OCI-LY1 (cell line): ENCODE data around the gene ANK3.

Source experiments
- H2AFZ ChIP-seq: fragments of 200-600 bp; sonication (generic), shearing (Covaris generic); 2 replicates; pipeline ENCODE4 v1.6.0; 2014; ENCODE audit warnings: antibody characterized with exemption, mild to moderate bottlenecking, low read length
- H3F3A ChIP-seq: fragments of 200-600 bp; sonication (generic), shearing (Covaris generic); 2 replicates; pipeline ENCODE4 v1.6.0; 2014; ENCODE audit warnings: mild to moderate bottlenecking, antibody characterized with exemption, low read length, moderate library complexity; ENCODE audit not compliant: insufficient read depth
- H3K27ac ChIP-seq: fragments of 200-600 bp; sonication (generic); 2 replicates; pipeline ENCODE4 v1.5.1; 2014; ENCODE audit warnings: low read length, mixed run types, mild to moderate bottlenecking, low read depth; ENCODE audit not compliant: poor library complexity, severe bottlenecking
- H3K27me3 ChIP-seq: fragments of 200-600 bp; sonication (generic); 2 replicates; pipeline ENCODE4 v1.6.0; 2014; ENCODE audit warnings: antibody characterized with exemption, mild to moderate bottlenecking, low read length, moderate library complexity; ENCODE audit not compliant: insufficient read depth
- H3K36me3 ChIP-seq: fragments of 200-600 bp; sonication (generic); 2 replicates; pipeline ENCODE4 v1.6.1; 2014; ENCODE audit warnings: mild to moderate bottlenecking, antibody characterized with exemption, low read length, moderate library complexity, mixed read lengths; ENCODE audit not compliant: insufficient read depth
- H3K4me1 ChIP-seq: fragments of 200-600 bp; sonication (generic); 2 replicates; pipeline ENCODE4 v1.5.1; 2014; ENCODE audit warnings: mild to moderate bottlenecking, low read length, moderate library complexity; ENCODE audit not compliant: insufficient read depth, severe bottlenecking
- H3K4me2 ChIP-seq: fragments of 200-600 bp; sonication (generic), shearing (Covaris generic); 2 replicates; pipeline ENCODE4 v1.6.1; 2014; ENCODE audit warnings: low read length
- H3K4me3 ChIP-seq: fragments of 200-600 bp; sonication (generic); 2 replicates; pipeline ENCODE4 v1.5.1; 2014; ENCODE audit warnings: low read length, low read depth, mild to moderate bottlenecking, mixed read lengths; ENCODE audit not compliant: poor library complexity, severe bottlenecking
- H3K79me2 ChIP-seq: fragments of 200-600 bp; shearing (Covaris generic); 2 replicates; pipeline ENCODE4 v1.6.1; 2016; ENCODE audit warnings: mixed run types, low read length, mixed read lengths; ENCODE audit not compliant: insufficient read depth
- H3K9ac ChIP-seq: fragments of 200-600 bp; sonication (generic), shearing (Covaris generic); 2 replicates; pipeline ENCODE4 v1.6.1; 2014; ENCODE audit warnings: mild to moderate bottlenecking, low read length, mixed read lengths
- H3K9me2 ChIP-seq: fragments of 200-600 bp; sonication (generic), shearing (Covaris generic); 2 replicates; pipeline ENCODE4 v1.6.1; 2014; ENCODE audit warnings: low read depth, mild to moderate bottlenecking, low read length, mixed read lengths
- H3K9me3 ChIP-seq: fragments of 200-600 bp; shearing (Covaris generic); 2 replicates; pipeline ENCODE4 v1.6.1; 2014; ENCODE audit warnings: low read length, mixed read lengths
- H4K20me1 ChIP-seq: fragments of 200-600 bp; sonication (generic), shearing (Covaris generic); 2 replicates; pipeline ENCODE4 v1.6.0; 2016; ENCODE audit warnings: mild to moderate bottlenecking, low read length; ENCODE audit not compliant: insufficient read depth
- EZH2 ChIP-seq: fragments of 200-600 bp; sonication (generic), shearing (Covaris generic); IDR thresholded peaks from 2 replicates; pipeline ENCODE4 v1.8.0; 2017; ENCODE audit warnings: borderline replicate concordance, mixed run types, mild to moderate bottlenecking, antibody characterized with exemption, low read length, moderate library complexity, mixed read lengths
- TF ChIP-seq, protein P1 (sequence below): fragments of 200-600 bp; sonication (generic), shearing (Covaris generic); IDR thresholded peaks from 2 replicates; pipeline ENCODE4 v1.5.1; 2017; ENCODE audit warnings: mild to moderate bottlenecking, antibody characterized with exemption, low read length, moderate library complexity, mixed read lengths

The ANK3 gene

DNA sequence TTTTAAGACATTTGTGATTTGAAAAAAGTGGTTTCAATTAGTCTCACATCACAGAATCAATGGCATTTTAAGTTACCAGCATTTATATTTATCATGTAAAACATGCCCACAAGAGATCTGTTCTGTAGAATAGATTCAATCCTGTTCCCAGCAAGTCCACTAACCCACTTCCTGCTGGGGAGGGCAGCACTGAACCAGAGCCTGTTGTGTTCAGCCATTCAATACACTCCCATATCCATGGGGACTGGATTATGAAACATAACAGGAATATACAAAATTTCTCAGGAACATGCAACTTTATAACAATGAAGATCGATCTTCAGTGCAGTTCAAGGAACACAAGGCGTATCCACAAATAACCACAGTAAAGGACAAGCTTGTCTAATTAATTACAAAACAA lies 24.4 kb upstream of the ANK3 start:
- Histone ChIP-seq H3K9me2 (no peaks in the 10 kb centered on the region), H3K4me3 (no peak overlapping the region), H3K9ac (no peak overlapping the region), H3F3A (no peaks in the 10 kb centered on the region), H4K20me1 (no peaks in the 10 kb centered on the region), H3K79me2 (no peaks in the 10 kb centered on the region), H3K9me3 (no peaks in the 10 kb centered on the region), H3K27ac (no peak overlapping the region), H3K27me3 (no peaks in the 10 kb centered on the region), H3K4me1 (no peaks in the 10 kb centered on the region), H2AFZ (no peak overlapping the region), H3K36me3 (no peaks in the 10 kb centered on the region), H3K4me2 (no peak overlapping the region)
- TF ChIP-seq, protein P1, sequence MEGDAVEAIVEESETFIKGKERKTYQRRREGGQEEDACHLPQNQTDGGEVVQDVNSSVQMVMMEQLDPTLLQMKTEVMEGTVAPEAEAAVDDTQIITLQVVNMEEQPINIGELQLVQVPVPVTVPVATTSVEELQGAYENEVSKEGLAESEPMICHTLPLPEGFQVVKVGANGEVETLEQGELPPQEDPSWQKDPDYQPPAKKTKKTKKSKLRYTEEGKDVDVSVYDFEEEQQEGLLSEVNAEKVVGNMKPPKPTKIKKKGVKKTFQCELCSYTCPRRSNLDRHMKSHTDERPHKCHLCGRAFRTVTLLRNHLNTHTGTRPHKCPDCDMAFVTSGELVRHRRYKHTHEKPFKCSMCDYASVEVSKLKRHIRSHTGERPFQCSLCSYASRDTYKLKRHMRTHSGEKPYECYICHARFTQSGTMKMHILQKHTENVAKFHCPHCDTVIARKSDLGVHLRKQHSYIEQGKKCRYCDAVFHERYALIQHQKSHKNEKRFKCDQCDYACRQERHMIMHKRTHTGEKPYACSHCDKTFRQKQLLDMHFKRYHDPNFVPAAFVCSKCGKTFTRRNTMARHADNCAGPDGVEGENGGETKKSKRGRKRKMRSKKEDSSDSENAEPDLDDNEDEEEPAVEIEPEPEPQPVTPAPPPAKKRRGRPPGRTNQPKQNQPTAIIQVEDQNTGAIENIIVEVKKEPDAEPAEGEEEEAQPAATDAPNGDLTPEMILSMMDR, result no peak
- TF ChIP-seq EZH2, result no peak

DNA sequence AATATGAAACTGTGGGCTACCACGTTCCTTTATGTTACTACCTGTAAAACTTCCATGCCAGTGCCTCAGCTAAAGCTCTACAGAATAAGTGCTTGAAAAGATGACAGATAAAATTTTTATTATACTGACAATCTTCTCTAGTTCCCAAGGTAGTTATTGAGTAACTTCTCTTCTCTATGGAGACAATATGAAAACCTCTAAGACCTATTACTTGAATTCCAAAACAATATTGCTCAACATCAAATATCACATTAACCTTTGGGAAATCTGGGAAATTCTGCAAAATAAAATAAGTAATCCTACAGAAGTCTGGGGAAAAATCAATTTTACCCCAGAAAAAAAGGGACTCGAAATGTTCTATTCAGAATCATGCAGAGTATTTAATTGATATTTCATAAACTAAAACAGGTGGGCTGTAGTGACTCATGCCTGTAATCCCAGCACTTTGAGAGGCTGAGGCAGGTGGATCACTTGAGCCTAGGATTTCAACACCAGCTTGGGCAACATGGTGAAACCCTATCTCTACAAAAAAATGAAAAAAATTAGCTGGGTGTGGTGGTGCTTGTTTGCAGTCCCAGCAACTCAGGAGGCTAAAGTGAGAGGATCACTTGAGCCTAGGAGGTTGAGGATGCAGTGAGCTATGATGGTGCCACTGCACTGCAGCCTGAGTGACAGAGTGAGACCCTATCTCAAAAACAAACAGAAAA lies 23.8 kb upstream of the ANK3 start:
- no peaks in the 10 kb centered on the region for H3K36me3 ChIP-seq
- H4K20me1 ChIP-seq, result no peaks in the 10 kb centered on the region
- no peak overlapping the region for H3K9ac ChIP-seq
- no peaks in the 10 kb centered on the region for H3F3A ChIP-seq
- no peak overlapping the region for H3K27ac ChIP-seq
- no peak overlapping the region for H2AFZ ChIP-seq
- TF ChIP-seq EZH2, result no peak
- no peaks in the 10 kb centered on the region for H3K79me2 ChIP-seq
- H3K9me3 ChIP-seq, result no peaks in the 10 kb centered on the region
- H3K4me3 ChIP-seq, result no peak overlapping the region
- no peaks in the 10 kb centered on the region for H3K9me2 ChIP-seq
- no peak overlapping the region for H3K4me2 ChIP-seq
- H3K4me1 ChIP-seq, result no peaks in the 10 kb centered on the region
- no peaks in the 10 kb centered on the region for H3K27me3 ChIP-seq

DNA sequence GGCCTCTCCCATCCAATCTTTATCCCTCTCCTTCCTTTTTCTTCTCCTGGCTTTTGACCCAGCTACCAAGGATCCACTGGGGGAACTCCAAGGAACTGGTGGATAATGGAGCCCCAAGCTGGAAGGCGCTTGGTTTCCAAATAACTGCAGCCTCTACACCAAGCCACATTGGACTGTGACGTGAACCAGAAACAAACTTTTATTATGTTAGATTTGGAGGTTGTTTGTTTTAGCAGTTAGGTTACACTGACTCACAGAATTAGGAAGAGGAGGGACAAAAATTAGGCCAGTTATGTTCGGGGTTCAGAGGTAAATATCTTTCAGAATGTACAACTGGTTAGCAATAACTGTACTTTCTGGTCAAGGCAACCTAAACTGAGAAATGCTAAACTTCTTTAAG lies 21.3 kb upstream of the ANK3 start:
- Histone ChIP-seq H3K4me3 (no peak overlapping the region), H4K20me1 (no peaks in the 10 kb centered on the region), H3K36me3 (no peaks in the 10 kb centered on the region), H3K4me1 (no peaks in the 10 kb centered on the region), H3K4me2 (no peak overlapping the region), H3K27me3 (no peaks in the 10 kb centered on the region), H3K9ac (no peak overlapping the region), H3F3A (no peaks in the 10 kb centered on the region), H3K79me2 (no peaks in the 10 kb centered on the region), H3K27ac (no peak overlapping the region), H2AFZ (no peak overlapping the region), H3K9me2 (no peaks in the 10 kb centered on the region), H3K9me3 (no peaks in the 10 kb centered on the region)
- TF ChIP-seq, protein P1, result no peak
- no peak for TF ChIP-seq EZH2

DNA sequence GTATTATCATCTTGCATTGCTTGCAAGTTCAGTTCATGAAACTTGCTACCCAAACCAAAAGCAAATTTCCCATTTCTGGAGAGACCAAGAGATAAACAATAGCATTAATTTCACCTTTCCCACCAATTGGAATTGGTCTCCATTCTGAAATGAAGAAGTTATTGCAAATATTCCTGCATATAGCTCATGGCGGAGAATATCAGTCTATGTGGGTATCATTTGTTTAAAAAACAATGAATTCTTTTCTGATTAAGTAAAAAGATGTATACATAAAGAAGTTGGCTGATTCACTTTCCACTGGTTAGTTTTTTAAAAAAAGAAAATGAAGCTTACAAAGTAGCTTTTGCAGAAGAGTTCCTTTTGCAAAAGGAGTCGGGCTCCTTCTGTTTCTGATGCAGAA lies 19.5 kb upstream of the ANK3 start:
- Histone ChIP-seq H3K9me2 (no peaks in the 10 kb centered on the region), H3K27ac (no peak overlapping the region), H3K9me3 (no peaks in the 10 kb centered on the region), H2AFZ (no peak overlapping the region), H3K79me2 (no peaks in the 10 kb centered on the region), H3K4me2 (no peak overlapping the region), H4K20me1 (no peaks in the 10 kb centered on the region), H3K9ac (no peak overlapping the region), H3K36me3 (no peaks in the 10 kb centered on the region), H3K27me3 (no peaks in the 10 kb centered on the region), H3K4me1 (no peaks in the 10 kb centered on the region), H3K4me3 (no peak overlapping the region), H3F3A (no peaks in the 10 kb centered on the region)
- TF ChIP-seq EZH2, result no peak
- TF ChIP-seq, protein P1, result no peak
